ENCODE measurements around the gene UNKL.
"Not testable (repeated sequence)": the region's sequence is repeated elsewhere in the genome, so short reads cannot be mapped to it uniquely, and the experiment has no call there.

The UNKL gene

GRCh38 chr16:1445518-1446203 lies 31.2 kb upstream of the UNKL start:
- no peak for DNase-seq

DNA sequence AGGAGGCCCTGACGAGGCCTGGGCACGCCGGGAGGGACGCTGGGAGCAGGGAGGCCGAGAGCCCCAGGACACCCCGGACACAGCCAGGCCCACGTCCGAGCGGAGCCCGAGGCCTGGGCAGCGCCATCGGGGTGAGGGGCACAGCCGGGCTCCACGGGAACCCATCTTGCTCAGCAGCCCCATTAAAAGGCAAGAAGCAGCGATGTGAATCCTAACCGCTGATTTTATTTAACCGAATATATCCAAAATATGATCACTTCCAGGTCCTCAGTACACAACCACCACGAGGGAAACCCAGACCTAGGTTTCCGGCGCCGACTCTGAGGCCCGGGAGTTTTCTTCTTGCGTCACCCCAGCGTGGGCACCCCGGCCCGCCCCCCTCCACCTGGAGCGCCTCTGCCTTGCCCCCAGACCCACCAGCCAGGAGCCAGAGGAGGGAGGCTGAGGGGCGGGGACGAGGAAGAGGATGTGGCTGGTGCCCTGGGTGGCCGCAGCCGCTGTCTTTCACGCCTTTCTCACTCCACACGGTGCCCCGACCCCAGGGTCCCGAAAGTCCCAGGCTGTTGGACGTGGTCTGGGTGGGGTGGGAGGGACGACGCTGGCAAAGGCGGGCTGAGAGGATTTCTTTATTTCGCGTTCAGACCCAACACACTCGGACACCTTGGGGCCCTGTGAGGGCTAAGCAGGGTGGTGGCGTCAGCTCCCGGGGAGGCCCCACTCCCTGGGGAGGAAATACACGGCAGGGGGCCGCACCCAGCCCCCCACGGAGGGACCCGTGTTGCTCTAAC lies 30.4 kb upstream of the UNKL start:
- DNase-seq, result no peak

- DNase-seq, result no peak
These were observed 29.7 kb upstream of the UNKL start, which contains the start of gene CCDC154 for GRCh38 chr16:1443980-1444729. Gene CCDC154, minus strand, starts transcription at chr16:1444556. Its CDS starts 234 bp downstream, at chr16:1444322.

GRCh38 chr16:1443403-1443973 lies 29.0 kb upstream of the UNKL start:
- DNase-seq, result no peak

- no peak for DNase-seq
These were observed 28.2 kb upstream of the UNKL start for GRCh38 chr16:1442697-1443096.

DNA sequence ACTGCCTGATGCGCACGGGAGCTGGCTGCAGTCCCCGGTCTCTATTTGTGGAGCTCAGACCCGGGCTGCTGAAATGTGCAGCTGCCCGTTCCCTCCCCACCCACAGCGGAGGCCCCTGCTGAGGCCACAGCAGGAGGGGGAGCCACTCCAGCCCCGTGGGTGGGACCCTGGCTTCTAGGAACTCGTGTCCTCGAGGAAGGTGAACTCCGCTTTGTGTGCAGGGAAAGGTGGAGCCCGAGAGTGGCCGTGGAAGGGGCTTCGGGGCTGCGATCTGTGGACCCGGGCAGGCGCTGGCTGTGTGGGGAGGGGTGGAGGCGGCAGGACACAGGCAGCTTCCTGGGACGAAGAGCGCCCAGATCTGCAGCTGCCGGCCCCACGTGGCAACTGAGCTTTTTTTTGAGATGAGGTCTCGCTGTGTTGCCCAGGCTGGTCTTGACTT lies 26.9 kb upstream of the UNKL start:
- DNase-seq, result no peak

DNA sequence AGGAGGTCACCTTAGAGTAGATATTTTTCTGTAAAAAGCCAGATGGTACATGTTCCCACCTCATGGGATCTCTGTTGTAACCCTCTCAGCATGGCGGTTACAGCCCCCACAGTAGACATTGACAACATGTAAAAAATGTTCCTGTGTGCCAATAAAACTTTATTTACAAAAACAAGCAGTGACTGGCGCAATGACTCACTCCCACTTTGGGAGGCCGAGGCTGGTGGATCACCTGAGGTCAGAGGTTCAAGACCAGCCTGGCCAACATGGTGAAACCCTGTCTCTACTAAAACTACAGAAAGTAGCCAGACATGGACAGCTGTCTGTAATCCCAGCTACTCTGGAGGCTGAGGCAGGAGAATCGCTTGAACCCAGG lies 25.2 kb upstream of the UNKL start:
- not testable (repeated sequence) for DNase-seq

GRCh38 chr16:1439058-1439698 lies 24.7 kb upstream of the UNKL start:
- DNase-seq, result no peak

- no peak for DNase-seq
These were observed 23.9 kb upstream of the UNKL start for GRCh38 chr16:1438229-1439057.

DNA sequence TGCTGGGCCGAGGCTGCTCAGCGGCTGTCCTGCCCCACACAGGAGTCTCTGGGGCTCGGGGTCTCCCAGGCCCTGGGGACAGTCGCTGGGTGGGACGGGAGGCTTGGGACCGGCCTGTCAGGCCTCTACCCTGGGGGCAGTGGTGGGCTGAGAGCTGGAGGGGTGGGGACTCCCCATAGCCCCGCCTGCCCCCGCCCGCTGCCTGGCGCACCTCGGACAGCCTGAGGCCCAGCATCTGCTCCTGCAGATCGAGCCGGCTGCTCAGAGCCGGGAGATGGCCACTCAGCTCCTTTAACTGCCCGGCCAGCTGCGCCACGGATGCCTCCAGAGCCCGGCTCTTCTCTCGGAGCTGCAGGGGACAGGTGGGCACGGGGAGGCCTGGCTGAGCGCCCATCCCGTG lies 23.1 kb upstream of the UNKL start:
- DNase-seq, result no peak

- no peak for DNase-seq
These were observed 22.3 kb upstream of the UNKL start for GRCh38 chr16:1436731-1437355.

GRCh38 chr16:1435921-1436697 lies 21.6 kb upstream of the UNKL start:
- DNase-seq, result no peak

GRCh38 chr16:1434644-1435592 lies 20.4 kb upstream of the UNKL start:
- DNase-seq, result no peak

GRCh38 chr16:1433756-1434155 lies 19.3 kb upstream of the UNKL start:
- DNase-seq, result no peak

GRCh38 chr16:1433263-1433560 lies 18.7 kb upstream of the UNKL start:
- no peak for DNase-seq

GRCh38 chr16:1432388-1433262 lies 18.1 kb upstream of the UNKL start:
- no peak for DNase-seq

GRCh38 chr16:1431497-1432270 lies 17.2 kb upstream of the UNKL start:
- no peak for DNase-seq
